Lower leg skin (tissue), 3 donors: ENCODE measurements around the gene RASSF10.

Source experiments
- CTCF ChIP-seq, 3 donors: fragments of 450-650 bp; IDR thresholded peaks; one replicate each; pipeline ENCODE4 v1.5.1; 2016; ENCODE audit warnings: antibody characterized with exemption in 3 of 3, mild to moderate bottlenecking in 3 of 3, moderate library complexity in 2 of 3
- POLR2A ChIP-seq, 2 donors: fragments of 450-650 bp; IDR thresholded peaks; one replicate each; pipeline ENCODE4 v1.6.1; 2016 to 2017; ENCODE audit warnings: antibody characterized with exemption in 2 of 2, mild to moderate bottlenecking in 1 of 2, moderate library complexity in 1 of 2

- TF ChIP-seq POLR2A (IDR thresholded peaks at IDR 0.05), result no peak
- no peak for TF ChIP-seq CTCF (IDR thresholded peaks at IDR 0.05)
These were observed 14.6 kb upstream of the RASSF10 start for GRCh38 chr11:12994476-12994875.
